Mesenchymal stem cell (in vitro differentiated cells and primary cell): ENCODE measurements around the gene OR1A1.
"Not testable (repeated sequence)": the region's sequence is repeated elsewhere in the genome, so short reads cannot be mapped to it uniquely, and the experiment has no call there.

Source experiments
- DNase-seq: peaks from one replicate; pipeline ENCODE4 v3.0.0-alpha.2; 2013
- H2AFZ ChIP-seq: one replicate; pipeline ENCODE4 v1.6.1; 2013; ENCODE audit warnings: low read depth, mild to moderate bottlenecking, control low read depth, inconsistent platforms, low read length, moderate library complexity
- H2AK5ac ChIP-seq: 2 replicates; pipeline ENCODE4 v1.6.1; 2013; ENCODE audit warnings: low read length, moderate library complexity, mild to moderate bottlenecking, inconsistent platforms; ENCODE audit not compliant: severe bottlenecking
- H2BK120ac ChIP-seq: one replicate; pipeline ENCODE4 v1.6.1; 2013; ENCODE audit warnings: low read depth, mild to moderate bottlenecking, inconsistent platforms, low read length, moderate library complexity
- H2BK12ac ChIP-seq, 2 experiments: one replicate each; pipeline ENCODE4 v1.6.1; 2013; ENCODE audit warnings: inconsistent platforms in 2 of 2, low read length in 2 of 2, mild to moderate bottlenecking in 2 of 2, moderate library complexity in 2 of 2, control low read depth in 1 of 2
- H2BK15ac ChIP-seq: one replicate; pipeline ENCODE4 v1.6.1; 2013; ENCODE audit warnings: mild to moderate bottlenecking, low read depth, inconsistent platforms; ENCODE audit not compliant: poor library complexity, severe bottlenecking
- H2BK5ac ChIP-seq: 2 replicates; pipeline ENCODE4 v1.6.1; 2013; ENCODE audit warnings: low read depth, mild to moderate bottlenecking, low read length, control low read depth, inconsistent platforms; ENCODE audit not compliant: poor library complexity, severe bottlenecking
- H3K14ac ChIP-seq, 2 experiments: one replicate each; pipeline ENCODE4 v1.6.1; 2013; ENCODE audit warnings: inconsistent platforms in 2 of 2, low read length in 2 of 2, control low read depth in 1 of 2, mild to moderate bottlenecking in 1 of 2, moderate library complexity in 1 of 2
- H3K18ac ChIP-seq, 2 experiments: one replicate each; pipeline ENCODE4 v1.6.1; 2013; ENCODE audit warnings: inconsistent platforms in 2 of 2, low read length in 2 of 2, control low read depth in 1 of 2, low read depth in 1 of 2, mild to moderate bottlenecking in 1 of 2
- H3K23ac ChIP-seq, 2 experiments: one replicate each; pipeline ENCODE4 v1.6.1; 2013; ENCODE audit warnings: inconsistent platforms in 2 of 2, low read length in 2 of 2, mild to moderate bottlenecking in 2 of 2, moderate library complexity in 2 of 2, control low read depth in 1 of 2
- H3K27ac ChIP-seq: 2 replicates; pipeline ENCODE4 v1.5.1; 2013; ENCODE audit warnings: mild to moderate bottlenecking, moderate library complexity, low read length, control low read depth, inconsistent platforms; ENCODE audit not compliant: poor library complexity, severe bottlenecking
- H3K27me3 ChIP-seq, 2 experiments: 2 replicates each; pipeline versions ENCODE4 v1.6.1 to v1.7.0; 2013; ENCODE audit warnings: low read length in 2 of 2, mild to moderate bottlenecking in 2 of 2, moderate library complexity in 2 of 2, control low read depth in 1 of 2, inconsistent platforms in 1 of 2; ENCODE audit not compliant: control insufficient read depth in 1 of 2, insufficient read depth in 1 of 2
- H3K36me3 ChIP-seq, 2 experiments: 2 replicates each; pipeline versions ENCODE4 v1.6.1 to v1.7.0; 2013; ENCODE audit warnings: low read length in 2 of 2, control low read depth in 1 of 2, inconsistent platforms in 1 of 2, low read depth in 1 of 2, mild to moderate bottlenecking in 1 of 2; ENCODE audit not compliant: insufficient read depth in 2 of 2, control insufficient read depth in 1 of 2
- H3K4ac ChIP-seq, 2 experiments: one replicate each; pipeline ENCODE4 v1.6.1; 2013; ENCODE audit warnings: inconsistent platforms in 2 of 2, low read length in 2 of 2, mild to moderate bottlenecking in 2 of 2, moderate library complexity in 2 of 2, control low read depth in 1 of 2, low read depth in 1 of 2
- H3K4me1 ChIP-seq: 2 replicates; pipeline ENCODE4 v1.6.1; 2013; ENCODE audit warnings: low read depth, low read length, control low read depth; ENCODE audit not compliant: control insufficient read depth, insufficient read depth
- H3K4me2 ChIP-seq: 2 replicates; pipeline ENCODE4 v1.6.1; 2013; ENCODE audit warnings: low read length, mild to moderate bottlenecking, inconsistent platforms; ENCODE audit not compliant: poor library complexity, severe bottlenecking
- H3K4me3 ChIP-seq, 2 experiments: 2 replicates each; pipeline versions ENCODE4 v1.5.1 to v1.7.0; 2013; ENCODE audit warnings: low read length in 2 of 2, mild to moderate bottlenecking in 2 of 2, control low read depth in 1 of 2, low read depth in 1 of 2; ENCODE audit not compliant: insufficient read depth in 1 of 2
- H3K79me1 ChIP-seq: replicated peaks from 2 replicates; pipeline ENCODE4 v1.6.1; 2013; ENCODE audit warnings: mild to moderate bottlenecking, control low read depth, low read length, inconsistent platforms; ENCODE audit not compliant: poor library complexity, severe bottlenecking
- H3K9ac ChIP-seq: 2 replicates; pipeline ENCODE4 v1.7.0; 2013; ENCODE audit warnings: mild to moderate bottlenecking, low read length, moderate library complexity
- H3K9me3 ChIP-seq: 2 replicates; pipeline ENCODE4 v1.7.0; 2013; ENCODE audit warnings: mild to moderate bottlenecking, low read length; ENCODE audit not compliant: control insufficient read depth
- H4K8ac ChIP-seq: one replicate; pipeline ENCODE4 v1.6.1; 2013; ENCODE audit warnings: inconsistent platforms, mild to moderate bottlenecking, low read length, moderate library complexity
- H4K91ac ChIP-seq: one replicate; pipeline ENCODE4 v1.6.1; 2013; ENCODE audit warnings: mild to moderate bottlenecking, low read length, inconsistent platforms
- WGBS: methylation state at CpG from one replicate; pipeline ENCODE4 v1.1.7; 2013; ENCODE audit warnings: mixed read lengths; 5-methylcytosine and 5-hydroxymethylcytosine counted together

The OR1A1 gene

DNA sequence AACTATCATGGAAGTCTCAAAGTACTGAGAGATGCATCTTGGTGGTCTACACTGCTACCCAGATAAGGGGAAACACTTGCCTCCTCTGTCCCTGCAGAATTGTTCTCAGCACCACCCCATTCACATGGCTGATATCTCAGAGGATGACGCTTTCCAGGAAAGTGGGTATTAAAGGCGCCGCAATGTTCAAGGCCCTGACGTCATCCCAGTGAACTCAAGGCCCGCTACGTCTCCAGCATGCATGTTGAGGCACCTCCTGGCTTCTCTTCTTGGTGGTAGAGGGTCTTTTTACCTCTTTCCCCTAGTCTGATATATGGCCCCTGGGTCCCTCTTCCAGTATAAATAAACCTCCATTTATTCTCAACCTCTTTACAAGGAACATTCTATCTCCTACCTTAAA lies 1.0 kb downstream of the OR1A1 start:
- Histone ChIP-seq H2BK120ac (no peak overlapping the region), H3K4me2 (no peak overlapping the region), H3K4me3 (no peak overlapping the region), H3K9me3 (peaks cover 5% of the 10 kb centered on the region), H3K36me3 (no peaks in the 10 kb centered on the region), H3K18ac (no peak overlapping the region), H2AK5ac (no peak overlapping the region), H3K79me1 (no peaks in the 10 kb centered on the region), H3K23ac (no peak overlapping the region), H2AFZ (no peak overlapping the region), H4K91ac (no peak overlapping the region), H3K27ac (no peak overlapping the region), H2BK12ac (no peak overlapping the region), H3K4me1 (no peaks in the 10 kb centered on the region), H3K27me3 (no peaks in the 10 kb centered on the region), H4K8ac (no peak overlapping the region), H3K4ac (no peak overlapping the region), H3K14ac (no peak overlapping the region), H3K9ac (no peak overlapping the region), H2BK15ac (no peak overlapping the region), H2BK5ac (no peak overlapping the region)
- 60% methylated on average over 6 of the region's 6 CpGs for WGBS
- no peak for DNase-seq

DNA sequence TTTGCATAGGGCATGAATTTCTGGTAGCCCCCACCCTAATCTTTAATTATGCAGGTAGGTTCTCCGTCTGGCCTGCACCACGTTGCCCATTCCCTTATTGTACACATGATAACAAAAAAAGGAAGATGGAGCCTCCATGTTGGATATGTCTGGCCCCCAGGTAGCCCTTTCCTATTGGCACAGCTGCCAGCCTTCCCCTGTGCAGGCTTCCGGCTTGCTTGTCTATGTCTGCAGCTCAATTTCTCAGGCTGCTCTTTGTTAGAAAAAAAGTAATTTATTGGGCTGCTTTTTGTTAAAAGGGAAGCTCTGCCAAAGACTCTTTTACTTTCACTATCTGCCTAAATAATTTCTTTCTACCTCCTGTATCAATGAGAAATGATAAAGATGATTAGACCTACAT lies 5.5 kb downstream of the OR1A1 start:
- no peak overlapping the region for H2AK5ac ChIP-seq
- H3K79me1 ChIP-seq = no peaks in the 10 kb centered on the region
- H3K23ac ChIP-seq = no peak overlapping the region
- H3K4me3 ChIP-seq = no peak overlapping the region
- no peaks in the 10 kb centered on the region for H3K4me1 ChIP-seq
- H4K91ac ChIP-seq = no peak overlapping the region
- no peak overlapping the region for H3K14ac ChIP-seq
- no peak overlapping the region for H4K8ac ChIP-seq
- no peak overlapping the region for H2BK15ac ChIP-seq
- no peak overlapping the region for H3K4me2 ChIP-seq
- H3K9me3 ChIP-seq = peaks cover 12% of the 10 kb centered on the region
- no peaks in the 10 kb centered on the region for H3K27me3 ChIP-seq
- H3K4ac ChIP-seq = no peak overlapping the region
- no peak overlapping the region for H2BK120ac ChIP-seq
- no peak overlapping the region for H3K9ac ChIP-seq
- H3K27ac ChIP-seq = no peak overlapping the region
- H2BK12ac ChIP-seq = no peak overlapping the region
- H2AFZ ChIP-seq = no peak overlapping the region
- no peak overlapping the region for H3K18ac ChIP-seq
- H2BK5ac ChIP-seq = no peak overlapping the region
- 64% methylated on average over 2 of the region's 3 CpGs for WGBS
- H3K36me3 ChIP-seq = no peaks in the 10 kb centered on the region
- DNase-seq = no peak

DNA sequence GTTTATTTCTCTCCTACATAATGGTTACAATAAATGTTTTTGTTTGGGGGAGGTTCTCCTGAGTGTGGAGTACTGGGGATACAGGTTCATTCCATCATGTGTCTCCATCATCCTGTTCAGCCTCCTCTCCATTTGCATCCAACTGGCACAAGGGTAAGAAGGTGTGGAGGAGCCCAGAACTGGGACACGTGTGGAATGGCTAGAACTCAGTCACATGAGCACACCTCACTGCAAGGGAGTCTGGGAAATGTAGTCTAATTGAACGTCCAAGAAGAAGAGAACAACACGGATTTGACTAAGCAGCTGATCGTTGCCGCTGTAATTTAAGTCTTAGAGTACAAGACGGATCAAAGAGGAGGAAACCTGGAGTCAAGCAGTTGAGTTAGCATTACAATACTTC lies 6.1 kb downstream of the OR1A1 start:
- no peak for DNase-seq
- H3K79me1 ChIP-seq = no peaks in the 10 kb centered on the region
- H3K9me3 ChIP-seq = peaks cover 12% of the 10 kb centered on the region
- H2AK5ac ChIP-seq = no peak overlapping the region
- H4K91ac ChIP-seq = no peak overlapping the region
- H2BK12ac ChIP-seq = no peak overlapping the region
- H2AFZ ChIP-seq = no peak overlapping the region
- H3K14ac ChIP-seq = no peak overlapping the region
- H3K27me3 ChIP-seq = no peaks in the 10 kb centered on the region
- no peak overlapping the region for H2BK120ac ChIP-seq
- no peak overlapping the region for H3K4me2 ChIP-seq
- no peak overlapping the region for H2BK15ac ChIP-seq
- H4K8ac ChIP-seq = no peak overlapping the region
- H2BK5ac ChIP-seq = no peak overlapping the region
- no peaks in the 10 kb centered on the region for H3K4me1 ChIP-seq
- no peak overlapping the region for H3K4me3 ChIP-seq
- no peak overlapping the region for H3K27ac ChIP-seq
- H3K36me3 ChIP-seq = no peaks in the 10 kb centered on the region
- WGBS = 59% methylated on average over 6 of the region's 6 CpGs
- H3K23ac ChIP-seq = no peak overlapping the region
- no peak overlapping the region for H3K4ac ChIP-seq
- H3K18ac ChIP-seq = no peak overlapping the region
- no peak overlapping the region for H3K9ac ChIP-seq

DNA sequence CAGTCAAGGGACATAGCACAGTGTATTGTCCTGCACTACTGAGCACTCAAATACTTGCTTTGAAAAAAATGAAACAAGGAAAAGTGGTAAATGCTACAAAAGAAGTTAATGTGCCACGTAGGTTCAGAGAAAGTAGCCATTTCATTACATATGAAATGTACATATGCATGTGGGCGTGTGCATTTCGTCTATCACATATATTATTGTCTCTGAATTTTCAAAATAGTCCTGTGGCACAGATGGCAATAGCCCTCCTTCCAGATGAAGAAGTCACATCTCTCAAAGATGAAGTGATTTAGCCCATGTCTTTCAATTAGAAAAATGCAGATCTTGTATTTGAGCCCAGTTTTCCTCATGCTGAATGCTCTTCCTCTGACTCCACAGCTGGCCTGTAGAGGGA lies 12.5 kb downstream of the OR1A1 start:
- not testable (repeated sequence) for H2BK15ac ChIP-seq, H3K4me1 ChIP-seq
- 25% methylated on average over 2 of the region's 3 CpGs for WGBS

More for the DNA sequence above, 12.5 kb downstream of the OR1A1 start:
- not testable (repeated sequence) for H2BK120ac ChIP-seq, H2AK5ac ChIP-seq, H3K4me3 ChIP-seq, H3K9ac ChIP-seq, H2AFZ ChIP-seq, H3K79me1 ChIP-seq, H3K36me3 ChIP-seq, H3K14ac ChIP-seq, H3K27ac ChIP-seq, H4K91ac ChIP-seq, H3K4ac ChIP-seq, H2BK12ac ChIP-seq, H4K8ac ChIP-seq, H2BK5ac ChIP-seq, H3K4me2 ChIP-seq, H3K23ac ChIP-seq, H3K27me3 ChIP-seq, H3K18ac ChIP-seq, DNase-seq
- H3K9me3 ChIP-seq = peaks cover 12% of the 10 kb centered on the region
